ENCODE data around the gene LRRC8B. TPM values are rescaled to one million over a fixed set of nuclear protein-coding genes. Genes with fewer than 3 reads are reported as not detected.

Gene LRRC8B
- total RNA-seq, 3 donors from 2014 or later = 11.5 to 25.3 (median 12.3) TPM

DNA sequence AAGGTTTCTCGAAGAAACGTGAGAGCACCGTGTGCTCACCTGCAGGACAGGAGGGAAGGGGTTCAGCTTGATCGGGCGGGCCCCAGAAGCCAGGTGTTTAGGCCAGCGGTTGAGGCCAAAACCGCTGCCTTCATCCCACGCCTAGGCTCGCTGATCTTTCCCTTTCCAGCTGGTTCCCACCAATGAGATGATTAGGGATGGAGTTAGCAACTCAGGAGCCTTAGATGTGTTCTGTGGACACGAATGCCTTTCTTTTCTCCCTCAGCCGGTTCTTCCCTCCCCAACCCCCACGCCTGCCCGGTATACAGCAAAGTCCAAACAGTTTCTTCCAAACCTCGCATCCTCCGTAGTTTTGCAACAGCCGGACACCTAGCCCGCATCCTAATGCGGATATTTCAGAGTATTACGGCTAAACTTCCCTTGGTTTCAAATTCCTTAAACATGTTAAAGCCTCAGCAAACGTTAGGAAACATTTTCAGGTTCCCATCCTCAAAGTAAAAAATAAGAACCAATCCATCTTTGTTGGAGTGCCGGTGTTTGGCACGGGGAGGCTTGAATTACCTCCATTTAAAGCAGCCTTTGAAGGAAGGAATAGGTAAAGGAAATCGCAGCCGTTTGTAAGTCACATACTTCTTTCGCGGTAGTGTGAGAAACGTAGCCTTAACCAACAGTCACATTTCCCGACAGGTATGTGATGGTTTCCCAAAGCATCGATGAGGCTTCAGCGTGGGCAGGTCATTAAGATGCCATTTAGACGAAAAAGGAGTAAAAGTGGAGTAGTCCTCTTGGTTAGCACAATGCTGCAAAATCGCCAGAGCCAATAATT lies 109.4 kb downstream of the LRRC8B start:
- Histone ChIP-seq H3K27ac (peak overlapping the region; percentile 80 to 90), H3K4me1 (peaks cover 0 to 4% of the 10 kb centered on the region in 2 donors)
- TF ChIP-seq POLR2A (IDR thresholded peaks at IDR 0.05) = no peak
- TF ChIP-seq, protein P1, sequence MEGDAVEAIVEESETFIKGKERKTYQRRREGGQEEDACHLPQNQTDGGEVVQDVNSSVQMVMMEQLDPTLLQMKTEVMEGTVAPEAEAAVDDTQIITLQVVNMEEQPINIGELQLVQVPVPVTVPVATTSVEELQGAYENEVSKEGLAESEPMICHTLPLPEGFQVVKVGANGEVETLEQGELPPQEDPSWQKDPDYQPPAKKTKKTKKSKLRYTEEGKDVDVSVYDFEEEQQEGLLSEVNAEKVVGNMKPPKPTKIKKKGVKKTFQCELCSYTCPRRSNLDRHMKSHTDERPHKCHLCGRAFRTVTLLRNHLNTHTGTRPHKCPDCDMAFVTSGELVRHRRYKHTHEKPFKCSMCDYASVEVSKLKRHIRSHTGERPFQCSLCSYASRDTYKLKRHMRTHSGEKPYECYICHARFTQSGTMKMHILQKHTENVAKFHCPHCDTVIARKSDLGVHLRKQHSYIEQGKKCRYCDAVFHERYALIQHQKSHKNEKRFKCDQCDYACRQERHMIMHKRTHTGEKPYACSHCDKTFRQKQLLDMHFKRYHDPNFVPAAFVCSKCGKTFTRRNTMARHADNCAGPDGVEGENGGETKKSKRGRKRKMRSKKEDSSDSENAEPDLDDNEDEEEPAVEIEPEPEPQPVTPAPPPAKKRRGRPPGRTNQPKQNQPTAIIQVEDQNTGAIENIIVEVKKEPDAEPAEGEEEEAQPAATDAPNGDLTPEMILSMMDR (IDR thresholded peaks at IDR 0.05) = no peak
- TF ChIP-seq POLR2AphosphoS5 (IDR thresholded peaks at IDR 0.05) = no peak

DNA sequence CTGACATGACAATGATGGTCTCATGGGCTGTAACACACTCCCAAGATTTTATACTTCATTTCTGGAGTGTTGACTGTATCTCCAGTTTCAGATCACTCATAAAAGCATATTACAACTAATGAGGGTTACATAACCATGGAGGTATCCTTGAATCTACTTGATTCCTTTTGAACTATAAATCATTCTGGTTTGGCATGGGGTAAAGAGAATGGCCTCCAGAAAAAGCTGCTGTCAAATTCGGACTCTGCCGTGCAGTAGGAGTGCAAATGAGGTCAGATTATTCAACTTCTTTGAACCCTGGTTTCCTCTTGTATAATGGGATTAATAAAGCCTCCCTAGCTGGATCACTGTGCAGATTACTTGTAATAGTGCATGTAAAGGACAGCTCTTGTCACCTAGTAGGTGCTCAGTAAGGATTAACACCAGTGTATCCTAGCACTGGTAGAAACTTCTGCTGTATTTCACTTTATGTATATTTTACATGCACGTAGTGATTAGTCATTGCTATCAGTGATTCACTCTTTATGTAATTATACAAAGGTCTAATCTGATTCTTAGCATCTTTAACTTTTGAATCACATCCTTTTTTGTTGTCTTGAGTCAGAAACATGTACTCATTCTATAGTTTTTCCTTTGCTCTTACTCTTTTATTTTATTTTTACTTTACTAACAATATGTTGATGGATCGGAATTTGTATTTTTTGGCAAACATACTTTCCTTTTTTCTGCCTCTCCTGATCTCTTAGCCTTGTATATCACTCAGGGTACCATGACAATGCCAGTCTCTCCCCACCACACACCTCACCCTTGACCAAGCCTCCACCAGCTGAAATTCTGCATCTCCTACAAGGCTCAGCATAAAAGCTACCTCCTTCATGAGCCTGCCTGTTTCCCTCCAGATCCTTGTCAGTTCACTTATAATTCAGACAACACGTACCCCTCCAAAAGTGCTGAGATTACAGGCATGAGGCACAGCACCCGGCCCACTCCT lies 111.5 kb downstream of the LRRC8B start:
- Histone ChIP-seq H3K36me3 (no peaks in the 10 kb centered on the region), H3K4me3 (no peak overlapping the region), H3K27me3 (no peaks in the 10 kb centered on the region), H3K4me1 (peaks cover 0 to 4% of the 10 kb centered on the region in 2 donors), H3K27ac (no peak overlapping the region), H3K9me3 (no peaks in the 10 kb centered on the region)
- intact Hi-C loops (cut with DNase I; ENCODE audit: low total_unique reads) = loop anchor here (5.0 kb wide), 1 partner anchor 299 kb away; no protein-coding TSS in a partner anchor
- TF ChIP-seq POLR2A (IDR thresholded peaks at IDR 0.05) (no peak), POLR2AphosphoS5 (IDR thresholded peaks at IDR 0.05) (no peak)
- TF ChIP-seq, protein P1 (IDR thresholded peaks at IDR 0.05) = no peak
- no peak for DNase-seq (ENCODE audit: low spot score in 2 of 2)

More for the DNA sequence above, 109.4 kb downstream of the LRRC8B start:
- Histone ChIP-seq H3K9me3 (no peaks in the 10 kb centered on the region), H3K27me3 (no peaks in the 10 kb centered on the region), H3K4me3 (peak overlapping the region; percentile 81 to 94 (median 92)), H3K36me3 (no peaks in the 10 kb centered on the region)
- intact Hi-C loops (cut with DNase I; ENCODE audit: low total_unique reads) = no loop called here
- peak in 1 of 2 donors; percentile 22 for DNase-seq (ENCODE audit: low spot score in 2 of 2)

DNA sequence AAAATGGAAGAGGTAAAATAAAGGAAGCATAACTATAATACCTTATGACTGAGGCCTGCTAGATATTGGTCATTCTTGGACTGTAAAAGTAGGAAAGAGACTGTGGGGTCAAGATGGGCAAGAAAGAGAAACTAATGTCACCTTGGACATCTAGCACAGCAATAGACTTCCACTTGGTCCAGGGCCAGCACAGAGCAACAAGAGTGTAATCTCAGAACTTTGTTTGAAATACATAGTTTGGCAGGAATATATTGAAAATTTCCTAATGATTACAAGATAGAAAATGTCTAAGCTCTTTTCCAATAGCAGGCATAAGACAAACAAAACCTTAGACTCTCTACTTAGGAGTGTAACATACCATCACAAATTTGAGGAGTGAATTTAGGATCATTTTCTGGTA lies 112.9 kb downstream of the LRRC8B start:
- DNase-seq (ENCODE audit: low spot score in 2 of 2) = no peak
- Histone ChIP-seq H3K4me3 (no peak overlapping the region), H3K36me3 (no peaks in the 10 kb centered on the region), H3K27ac (no peak overlapping the region), H3K4me1 (peaks cover 0 to 4% of the 10 kb centered on the region in 2 donors), H3K9me3 (no peaks in the 10 kb centered on the region), H3K27me3 (no peaks in the 10 kb centered on the region)
- intact Hi-C loops (cut with DNase I; ENCODE audit: low total_unique reads) = loop anchor here (5.0 kb wide), 1 partner anchor 300 kb away; no protein-coding TSS in a partner anchor
- TF ChIP-seq, protein P1 (IDR thresholded peaks at IDR 0.05) = no peak
- TF ChIP-seq POLR2AphosphoS5 (IDR thresholded peaks at IDR 0.05) (no peak), POLR2A (IDR thresholded peaks at IDR 0.05) (no peak)

DNA sequence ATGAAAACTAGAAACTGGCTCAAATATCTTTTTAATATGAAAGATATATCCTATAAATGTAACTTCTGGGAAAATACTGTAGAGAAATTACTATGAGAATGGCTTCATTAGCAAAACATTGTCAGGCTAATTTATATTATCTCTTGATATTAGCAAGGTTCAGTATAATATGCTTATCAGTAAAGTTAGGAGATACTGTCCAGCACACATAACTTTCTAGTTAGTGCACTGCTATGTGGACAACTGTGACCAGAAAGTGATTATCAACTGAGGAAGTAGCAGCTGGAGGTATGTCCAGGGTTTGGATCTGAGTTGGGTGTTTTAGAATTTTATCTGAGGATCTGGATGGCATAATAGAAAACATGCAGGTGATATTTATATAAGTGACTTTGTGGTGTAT lies 115.8 kb downstream of the LRRC8B start:
- H3K27me3 ChIP-seq = no peaks in the 10 kb centered on the region
- no peaks in the 10 kb centered on the region for H3K9me3 ChIP-seq
- DNase-seq (ENCODE audit: low spot score in 2 of 2) = no peak
- H3K36me3 ChIP-seq = no peaks in the 10 kb centered on the region
- H3K27ac ChIP-seq = no peak overlapping the region
- no peak overlapping the region for H3K4me3 ChIP-seq
- no peaks in the 10 kb centered on the region for H3K4me1 ChIP-seq
- intact Hi-C loops (cut with DNase I; ENCODE audit: low total_unique reads) = no loop called here
- TF ChIP-seq, protein P1 (IDR thresholded peaks at IDR 0.05) = no peak
- TF ChIP-seq POLR2A (IDR thresholded peaks at IDR 0.05) (no peak), POLR2AphosphoS5 (IDR thresholded peaks at IDR 0.05) (no peak)

All from breast epithelium (tissue), 4 donors.